Caco-2 (cell line): ENCODE results near the gene CACNA1H. TPM values are rescaled to one million over a fixed set of nuclear protein-coding genes. Genes with fewer than 3 reads are reported as not detected.
"Not testable (repeated sequence)": the region's sequence is repeated elsewhere in the genome, so short reads cannot be mapped to it uniquely, and the experiment has no call there.

Experiments
- BruUV-seq: library from RNA; stranded (reverse); fragments of 400-500 nt; replicated peaks from 2 replicates; lab custom pipeline; 2021; lab: Mats Ljungman, UMichigan
- CTCF ChIA-PET: fragments of 300-600 bp; sonication (Branson Sonifier 250); formaldehyde crosslinking; loops from one replicate; lab custom pipeline; 2022; ENCODE audit warnings: antibody characterized with exemption; lab: Charles Lee
- POLR2A ChIA-PET: fragments of 300-600 bp; sonication (Branson Sonifier 250); formaldehyde crosslinking; loops from one replicate; lab custom pipeline; 2022; ENCODE audit warnings: antibody characterized with exemption; lab: Charles Lee
- DNase-seq, 2 experiments: peaks; one replicate each; pipeline versions ENCODE4 v3.0.0 to v3.0.0-alpha.2; 2020 to 2022
- H3K27me3 ChIP-seq: replicated peaks from 2 replicates; pipeline ENCODE4 v1.6.0; 2011; ENCODE audit warnings: low read length; ENCODE audit not compliant: control insufficient read depth, insufficient read depth
- H3K36me3 ChIP-seq: 2 replicates; pipeline ENCODE4 v1.5.1; 2011; ENCODE audit warnings: low read length; ENCODE audit not compliant: control insufficient read depth, insufficient read depth
- H3K4me1 ChIP-seq: fragments of 250-450 bp; sonication (Bioruptor Pico); 2 replicates; pipeline ENCODE4 v1.5.1; 2020; ENCODE audit warnings: mild to moderate bottlenecking
- H3K4me3 ChIP-seq: 2 replicates; pipeline ENCODE4 v1.5.1; 2011; ENCODE audit warnings: low read depth, mild to moderate bottlenecking, control low read depth, low read length
- H3K9me3 ChIP-seq: fragments of 250-450 bp; sonication (Bioruptor Pico); 2 replicates; pipeline ENCODE4 v1.5.1; 2020; ENCODE audit warnings: mild to moderate bottlenecking, moderate library complexity
- H3K27ac Mint-ChIP-seq: one replicate; pipeline ENCODE4 v1.8.0; 2022; ENCODE audit warnings: mixed read lengths; ENCODE audit not compliant: unreplicated experiment
- H3K27me3 Mint-ChIP-seq: one replicate; pipeline ENCODE4 v1.8.0; 2022; ENCODE audit warnings: mixed read lengths; ENCODE audit not compliant: insufficient read depth, unreplicated experiment
- H3K36me3 Mint-ChIP-seq: one replicate; pipeline ENCODE4 v1.8.0; 2022; ENCODE audit warnings: mild to moderate bottlenecking, mixed read lengths; ENCODE audit not compliant: insufficient read depth, unreplicated experiment
- H3K4me1 Mint-ChIP-seq: one replicate; pipeline ENCODE4 v1.8.0; 2022; ENCODE audit warnings: low read depth, mixed read lengths; ENCODE audit not compliant: unreplicated experiment
- H3K4me3 Mint-ChIP-seq: one replicate; pipeline ENCODE4 v1.8.0; 2022; ENCODE audit warnings: mild to moderate bottlenecking, moderate library complexity, mixed read lengths; ENCODE audit not compliant: unreplicated experiment
- H3K9me3 Mint-ChIP-seq: one replicate; pipeline ENCODE4 v1.8.0; 2022; ENCODE audit warnings: mixed read lengths; ENCODE audit not compliant: unreplicated experiment
- intact Hi-C: fragments of 100-400 bp; cut with micrococcal nuclease; formaldehyde crosslinking; loops from one replicate; pipeline ENCODE4 v1.10.0; 2022; ENCODE audit not compliant: unreplicated experiment
- total RNA-seq: library from RNA; stranded (reverse); gene quantifications from 2 replicates; pipeline ENCODE4 v1.2.3, GENCODE V29; 2022

The CACNA1H gene
- total RNA-seq, 1 experiment from 2014 or later: 5.1 TPM

- H3K9me3 Mint-ChIP-seq, H3K27me3 Mint-ChIP-seq, H3K27me3 ChIP-seq, H3K27ac Mint-ChIP-seq, H3K4me3 Mint-ChIP-seq, H3K4me1 ChIP-seq, H3K36me3 ChIP-seq, H3K4me1 Mint-ChIP-seq, DNase-seq, intact Hi-C loops, POLR2A ChIA-PET, H3K36me3 Mint-ChIP-seq, BruUV-seq, H3K9me3 ChIP-seq: not testable (repeated sequence)
- CTCF ChIA-PET: interaction anchor here (0.7 kb wide), 1 partner anchor 39 kb away, joined by 3 read pairs; no protein-coding TSS in a partner anchor
- H3K4me3 ChIP-seq: 0 out of 2 replicates have a peak overlapping the region, but pooled peaks have one; percentile 10
Measured at GRCh38 chr16:1253701-1254364, 100.9 kb downstream of the CACNA1H start.

DNA sequence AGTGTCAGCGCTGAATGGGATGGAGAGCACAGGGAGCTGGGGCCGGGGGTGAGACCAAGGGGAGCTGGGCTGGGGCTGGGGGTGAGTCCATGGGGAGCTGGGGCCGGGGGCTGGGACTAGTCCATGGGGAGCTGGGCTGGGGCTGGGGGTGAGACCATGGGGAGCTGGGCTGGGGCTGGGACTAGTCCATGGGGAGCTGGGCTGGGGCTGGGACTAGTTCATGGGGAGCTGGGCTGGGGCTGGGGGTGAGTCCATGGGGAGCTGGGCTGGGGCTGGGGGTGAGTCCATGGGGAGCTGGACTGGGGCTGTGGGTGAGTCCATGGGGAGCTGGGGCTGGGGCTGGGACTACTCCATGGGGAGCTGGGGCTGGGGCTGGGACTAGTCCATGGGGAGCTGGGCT, 101.9 kb downstream of the CACNA1H start:
- H3K27ac Mint-ChIP-seq, H3K4me1 ChIP-seq, H3K27me3 ChIP-seq, DNase-seq, H3K36me3 ChIP-seq, POLR2A ChIA-PET, intact Hi-C loops, H3K4me3 Mint-ChIP-seq, H3K4me3 ChIP-seq, H3K9me3 Mint-ChIP-seq, H3K36me3 Mint-ChIP-seq, H3K27me3 Mint-ChIP-seq, H3K9me3 ChIP-seq, H3K4me1 Mint-ChIP-seq, BruUV-seq: not testable (repeated sequence)
- CTCF ChIA-PET: interaction anchor here (0.6 to 0.7 kb wide), 2 partner anchors 43 to 517 kb away, joined by 3 read pairs; no protein-coding TSS in a partner anchor

GRCh38 chr16:1255276-1256122, 102.6 kb downstream of the CACNA1H start, which contains the start of gene TPSD1:
Gene TPSD1 (plus strand): TSS chr16:1256069. CDS start chr16:1256281, 212 bp downstream.
- H3K9me3 ChIP-seq, H3K9me3 Mint-ChIP-seq, H3K27me3 Mint-ChIP-seq, H3K4me1 Mint-ChIP-seq, H3K4me1 ChIP-seq, intact Hi-C loops, H3K36me3 Mint-ChIP-seq, H3K27me3 ChIP-seq, DNase-seq, H3K36me3 ChIP-seq, H3K4me3 Mint-ChIP-seq, BruUV-seq, H3K4me3 ChIP-seq, POLR2A ChIA-PET, H3K27ac Mint-ChIP-seq: not testable (repeated sequence)
- CTCF ChIA-PET: interaction anchor here (0.7 kb wide), 1 partner anchor 42 kb away, joined by 3 read pairs; no protein-coding TSS in a partner anchor

GRCh38 chr16:1256296-1256873, 103.5 kb downstream of the CACNA1H start:
- DNase-seq, H3K9me3 ChIP-seq, POLR2A ChIA-PET, H3K27ac Mint-ChIP-seq, H3K4me3 ChIP-seq, H3K9me3 Mint-ChIP-seq, H3K4me1 Mint-ChIP-seq, H3K4me1 ChIP-seq, CTCF ChIA-PET, H3K36me3 ChIP-seq, intact Hi-C loops, H3K36me3 Mint-ChIP-seq, BruUV-seq, H3K4me3 Mint-ChIP-seq, H3K27me3 ChIP-seq, H3K27me3 Mint-ChIP-seq: not testable (repeated sequence)
